NCI-H748 (cell line): ENCODE results near the gene PRPF38A.

Experiments
- DNase-seq: peaks from one replicate; lab custom pipeline; 2025; ENCODE audit not compliant: unreplicated experiment; lab: John Stamatoyannopoulos, UW

Gene PRPF38A

DNA sequence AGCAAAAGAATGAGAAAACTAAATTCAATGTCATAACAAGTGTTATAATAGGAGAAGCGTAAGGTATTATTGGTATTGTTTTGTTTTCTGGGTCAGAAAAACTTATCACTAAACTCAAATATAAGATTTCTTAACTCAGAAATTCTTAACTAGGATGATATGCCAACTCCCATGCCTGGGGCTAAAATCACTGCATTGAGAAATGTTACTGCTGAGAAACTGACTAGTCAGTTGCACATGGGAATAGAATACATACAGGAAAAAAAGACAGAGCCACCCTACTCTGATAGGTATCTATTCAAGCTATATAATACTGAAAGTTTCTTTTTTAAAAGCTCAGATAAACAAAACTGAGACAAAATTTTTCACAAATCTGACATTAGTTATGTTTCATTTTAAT, 56.3 kb downstream of the PRPF38A start:
- no peak for DNase-seq

DNA sequence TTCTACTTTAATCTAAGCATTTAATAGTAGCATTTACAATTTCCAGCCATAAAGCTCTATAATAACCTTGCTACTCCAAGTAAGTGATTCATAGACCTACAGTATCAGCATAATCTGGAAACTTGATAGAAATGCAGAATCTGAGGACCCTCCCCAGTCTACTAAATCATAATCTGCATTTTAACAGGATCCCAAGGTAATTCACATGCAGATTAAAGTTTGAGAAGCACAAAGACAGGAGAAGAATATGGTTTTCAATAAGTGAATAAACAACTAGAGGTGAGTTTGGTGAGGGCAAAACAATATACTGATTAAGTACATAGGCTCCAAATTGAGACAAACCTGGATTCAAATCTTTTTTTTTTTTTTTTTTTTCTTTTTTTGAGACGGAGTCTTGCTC, 57.4 kb downstream of the PRPF38A start:
- no peak for DNase-seq

DNA sequence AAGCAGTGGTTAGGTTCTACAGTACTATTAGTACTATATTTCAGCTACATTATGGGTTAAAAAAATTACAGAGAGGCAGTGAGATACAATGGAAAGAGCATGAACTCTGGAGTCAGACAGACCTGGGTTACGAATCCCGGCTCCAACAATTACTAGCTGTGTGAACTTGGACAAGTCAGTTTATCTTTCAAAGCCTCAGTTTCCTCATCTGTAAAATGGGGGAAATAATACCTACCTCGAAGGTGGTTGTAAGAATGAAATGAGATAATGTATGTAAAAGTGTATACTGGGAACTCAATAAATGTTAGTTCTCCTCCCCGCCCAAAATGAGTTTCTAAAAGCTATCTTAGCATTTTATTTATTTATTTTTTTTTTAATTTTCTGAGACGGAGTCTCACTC, 59.5 kb downstream of the PRPF38A start:
- DNase-seq = no peak

DNA sequence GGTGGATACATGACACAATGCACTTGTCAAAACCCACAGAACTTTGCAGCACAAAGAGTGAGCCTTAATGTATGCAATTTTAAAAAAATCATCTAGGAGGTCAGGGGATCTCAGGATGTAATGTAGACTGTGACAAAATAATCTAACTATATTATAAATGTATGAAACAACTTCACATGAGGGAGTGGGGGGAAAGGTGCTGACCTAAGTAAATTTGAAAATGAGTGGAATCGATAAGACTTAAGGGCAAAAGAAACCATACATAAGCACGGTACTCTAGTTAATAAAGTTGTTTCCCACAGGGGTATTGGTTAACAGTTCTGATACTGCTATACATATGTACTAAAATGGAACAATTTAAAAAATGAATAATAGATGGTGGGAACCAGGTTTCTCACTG, 64.7 kb downstream of the PRPF38A start:
- no peak for DNase-seq
